22Rv1 (cell line): ENCODE results near the gene COX19.
A peak's percentile ranks its signal among the peaks of the same experiment; 100 is the strongest.

Experiments
- H3K27ac ChIP-seq: fragments of 450-650 bp; 2 replicates; pipeline ENCODE4 v1.5.1; 2017
- CTCF ChIP-seq: fragments of 450-650 bp; IDR thresholded peaks from 2 replicates; pipeline ENCODE4 v1.5.1; 2017; ENCODE audit warnings: mild to moderate bottlenecking
- ZFX ChIP-seq: fragments of 450-650 bp; IDR thresholded peaks from 2 replicates; pipeline ENCODE4 v1.6.1; 2017; ENCODE audit warnings: antibody characterized with exemption, borderline replicate concordance

The COX19 gene

GRCh38 chr7:982511-983003, 7.2 kb upstream of the COX19 start:
- no peak overlapping the region for H3K27ac ChIP-seq
- TF ChIP-seq CTCF (no peak), ZFX (no peak)

DNA sequence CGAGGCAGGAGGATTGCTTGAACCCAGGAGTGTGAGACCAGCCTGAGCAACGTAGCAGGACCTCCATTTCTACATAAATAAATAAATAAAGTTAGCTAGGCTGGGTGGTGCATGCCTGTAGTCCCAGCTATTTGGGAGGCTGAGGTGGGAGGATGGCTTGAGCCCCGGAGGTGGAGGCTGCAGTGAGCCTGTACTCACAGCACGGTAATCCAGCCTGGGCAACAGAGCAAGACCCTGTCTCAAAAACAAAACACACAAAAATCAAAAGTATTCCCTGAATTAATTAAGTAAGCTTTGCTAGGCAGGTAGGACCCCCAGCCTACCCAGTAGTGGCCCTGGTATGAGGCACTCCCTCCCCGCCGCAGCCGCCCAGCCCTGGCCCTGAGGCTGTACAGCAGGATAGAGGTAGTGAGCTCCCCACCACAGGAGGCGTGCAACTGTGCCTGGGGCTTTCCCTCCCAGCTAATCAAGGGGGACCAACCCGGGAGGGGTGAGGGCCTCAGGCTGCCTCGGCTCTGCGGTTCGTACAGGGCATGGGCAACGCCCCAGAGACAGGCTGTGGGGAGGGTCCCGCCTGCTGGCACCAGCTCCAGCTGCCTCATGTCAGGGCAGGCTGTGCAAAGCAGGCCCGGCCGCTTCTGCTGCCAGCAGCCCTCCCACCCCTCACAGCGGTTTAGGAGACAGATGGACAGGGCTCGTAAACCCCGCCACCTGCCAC, 6.6 kb upstream of the COX19 start:
- H3K27ac ChIP-seq: no peak overlapping the region
- TF ChIP-seq CTCF (no peak), ZFX (no peak)

DNA sequence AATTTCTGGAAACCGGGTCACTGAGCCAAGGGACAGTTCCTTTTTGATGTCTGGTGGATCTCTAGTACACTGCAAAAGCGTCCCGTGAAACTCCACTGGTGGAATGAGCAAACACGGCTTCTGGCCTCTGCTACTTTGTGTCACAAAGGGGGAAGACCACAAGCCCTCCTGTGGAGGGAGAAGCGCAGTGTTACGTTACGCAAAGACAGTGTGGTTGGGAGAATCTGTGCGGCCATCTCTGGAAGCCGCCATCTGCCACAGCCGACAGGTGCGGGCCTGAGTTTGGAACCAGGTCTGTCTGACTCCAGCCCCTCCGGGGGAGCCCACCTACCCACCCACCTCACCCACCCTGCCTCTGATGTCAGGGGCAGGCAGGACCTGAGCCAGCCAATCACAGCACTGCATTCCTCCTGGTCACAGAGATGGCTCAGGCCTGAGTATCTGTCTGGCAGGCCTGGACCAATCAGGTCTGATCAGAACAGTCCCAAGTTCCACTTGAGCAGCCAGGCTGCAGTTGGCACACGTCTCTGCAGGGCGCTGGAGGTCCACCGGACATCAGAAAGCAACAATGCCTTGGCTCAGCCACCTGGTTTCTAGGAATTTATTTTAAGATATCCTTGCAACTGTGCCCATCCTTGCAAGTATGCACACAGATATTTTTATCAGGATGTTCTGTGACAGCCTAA, 4.7 kb upstream of the COX19 start:
- no peak overlapping the region for H3K27ac ChIP-seq
- TF ChIP-seq CTCF (no peak), ZFX (no peak)

- no peak overlapping the region for H3K27ac ChIP-seq
- TF ChIP-seq ZFX (no peak), CTCF (no peak)
These were observed 3.8 kb upstream of the COX19 start for GRCh38 chr7:979151-979550.

GRCh38 chr7:978416-979091, 3.2 kb upstream of the COX19 start:
- no peak for TF ChIP-seq CTCF
- TF ChIP-seq ZFX: no peak
- H3K27ac ChIP-seq: no peak overlapping the region

DNA sequence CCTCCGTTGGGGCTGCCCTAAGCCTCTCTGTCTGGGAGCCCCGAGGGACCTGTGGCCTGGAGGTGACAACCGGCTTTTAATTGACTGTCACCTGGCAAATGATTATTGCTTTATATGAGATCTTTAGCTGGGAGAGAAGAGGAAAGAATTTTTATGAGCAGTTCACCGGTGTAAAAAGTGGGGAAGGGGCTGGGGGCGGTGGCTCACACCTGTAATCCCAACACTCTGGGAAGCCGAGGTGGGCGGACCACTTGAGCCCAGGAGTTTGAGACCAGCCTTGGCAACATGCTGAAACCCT, 2.6 kb upstream of the COX19 start:
- peak overlapping the region; percentile 62 for H3K27ac ChIP-seq
- TF ChIP-seq ZFX (no peak), CTCF (no peak)
